ENCODE measurements around the gene ZDHHC14. TPM values are rescaled to one million over a fixed set of nuclear protein-coding genes. Genes with fewer than 3 reads are reported as not detected.

ZDHHC14 gene
- total RNA-seq, 1 experiment from 2014 or later = 4.9 TPM

DNA sequence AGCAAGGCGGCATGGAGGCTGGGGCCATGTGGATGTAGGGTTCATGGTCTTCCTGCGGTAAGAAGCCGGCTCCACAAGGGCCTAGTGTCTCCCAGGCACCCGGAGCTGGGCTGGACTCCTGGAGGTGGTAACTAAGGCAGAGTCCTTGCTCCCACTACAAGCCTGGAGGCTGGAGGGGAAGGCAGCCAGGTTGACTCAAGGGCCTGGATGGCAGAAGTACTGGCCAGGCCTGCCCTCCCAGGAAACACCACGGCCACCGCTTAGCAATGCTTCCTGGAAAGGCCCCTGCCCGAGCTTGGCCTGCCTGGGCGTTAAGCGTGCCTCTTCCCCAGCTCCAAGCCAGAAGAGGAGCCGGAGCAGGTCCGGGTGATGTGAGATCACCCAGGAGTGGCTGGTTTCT is 182.0 kb downstream of the ZDHHC14 start:
- ChIA-PET CTCF (no interaction called here), POLR2A (ENCODE audit: unreplicated experiment) (no interaction called here)
- no peak overlapping the region for H3K4me2 ChIP-seq (ENCODE audit: low read length)
- TF ChIP-seq EZH2 (IDR thresholded peaks at IDR 0.05; ENCODE audit: low read length, unreplicated experiment) = no peak
- no peak for TF ChIP-seq EZH2phosphoT487 (IDR thresholded peaks at IDR 0.05; ENCODE audit: borderline replicate concordance, low read length)
- TF ChIP-seq, protein P1, sequence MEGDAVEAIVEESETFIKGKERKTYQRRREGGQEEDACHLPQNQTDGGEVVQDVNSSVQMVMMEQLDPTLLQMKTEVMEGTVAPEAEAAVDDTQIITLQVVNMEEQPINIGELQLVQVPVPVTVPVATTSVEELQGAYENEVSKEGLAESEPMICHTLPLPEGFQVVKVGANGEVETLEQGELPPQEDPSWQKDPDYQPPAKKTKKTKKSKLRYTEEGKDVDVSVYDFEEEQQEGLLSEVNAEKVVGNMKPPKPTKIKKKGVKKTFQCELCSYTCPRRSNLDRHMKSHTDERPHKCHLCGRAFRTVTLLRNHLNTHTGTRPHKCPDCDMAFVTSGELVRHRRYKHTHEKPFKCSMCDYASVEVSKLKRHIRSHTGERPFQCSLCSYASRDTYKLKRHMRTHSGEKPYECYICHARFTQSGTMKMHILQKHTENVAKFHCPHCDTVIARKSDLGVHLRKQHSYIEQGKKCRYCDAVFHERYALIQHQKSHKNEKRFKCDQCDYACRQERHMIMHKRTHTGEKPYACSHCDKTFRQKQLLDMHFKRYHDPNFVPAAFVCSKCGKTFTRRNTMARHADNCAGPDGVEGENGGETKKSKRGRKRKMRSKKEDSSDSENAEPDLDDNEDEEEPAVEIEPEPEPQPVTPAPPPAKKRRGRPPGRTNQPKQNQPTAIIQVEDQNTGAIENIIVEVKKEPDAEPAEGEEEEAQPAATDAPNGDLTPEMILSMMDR (conservative IDR thresholded peaks at IDR 0.05; ENCODE audit: low read depth, low read length) = no peak
- no peaks in the 10 kb centered on the region for H3K27me3 ChIP-seq (ENCODE audit: low read length)
- intact Hi-C loops (cut with micrococcal nuclease) = no loop called here
- no peaks in the 10 kb centered on the region for H4K20me1 ChIP-seq (ENCODE audit: low read length)
- H3K9me3 ChIP-seq (ENCODE audit: low read length) = no peaks in the 10 kb centered on the region
- H2AFZ ChIP-seq (ENCODE audit: low read length) = no peak overlapping the region
- no peaks in the 10 kb centered on the region for H3K9me2 ChIP-seq (replicated peaks; ENCODE audit: low read length)
- BruUV-seq (replicated peaks) = no TSS peak
- H3K4me1 ChIP-seq (ENCODE audit: insufficient read depth, low read length) = no peaks in the 10 kb centered on the region
- DNase-seq = no peak
- no peaks in the 10 kb centered on the region for H3K36me3 ChIP-seq (ENCODE audit: low read depth, low read length)
- no peak for ATAC-seq
- no peak overlapping the region for H3K4me3 ChIP-seq (ENCODE audit: low read length)
- no peaks in the 10 kb centered on the region for H3K79me2 ChIP-seq (ENCODE audit: low read length)
- no peaks in the 10 kb centered on the region for H3F3A ChIP-seq (ENCODE audit: low read length, unreplicated experiment)
- H3K27ac ChIP-seq (ENCODE audit: low read length) = no peak overlapping the region
- no peak overlapping the region for H3K9ac ChIP-seq (ENCODE audit: low read length)

DNA sequence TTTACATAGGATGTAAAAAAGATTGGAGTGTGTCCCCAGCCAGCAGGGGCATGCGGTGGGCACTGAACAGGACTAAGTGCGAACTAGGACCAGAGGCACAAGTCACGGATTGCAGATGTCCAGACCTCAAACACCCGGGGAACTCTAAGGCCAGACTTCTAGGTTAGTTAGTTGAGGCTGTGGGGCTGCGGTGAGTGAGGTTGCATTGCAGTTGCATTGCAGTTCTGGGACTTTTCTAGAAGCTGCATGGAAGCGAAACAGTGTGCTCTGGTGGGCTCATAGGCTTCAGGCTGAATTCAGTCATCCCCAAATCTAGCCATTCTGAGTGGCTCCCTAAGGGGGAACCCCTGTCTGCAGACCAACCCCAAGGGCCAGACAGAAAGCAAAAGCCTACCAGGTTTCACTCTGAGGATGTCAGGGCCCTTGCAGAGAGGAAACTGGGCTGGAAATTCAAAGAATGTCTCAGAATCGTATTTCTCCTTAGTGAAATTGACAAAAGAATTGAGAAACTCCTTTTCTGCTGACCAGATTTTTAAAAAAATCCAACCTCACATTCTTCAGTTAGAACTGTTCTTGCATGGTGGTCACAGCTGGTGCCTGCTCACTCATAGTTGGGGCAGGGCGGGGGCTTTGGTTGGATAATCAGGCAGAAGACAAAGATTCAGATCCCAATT is 182.8 kb downstream of the ZDHHC14 start:
- Histone ChIP-seq H3K4me1 (ENCODE audit: insufficient read depth, low read length) (no peaks in the 10 kb centered on the region), H2AFZ (ENCODE audit: low read length) (no peak overlapping the region), H3F3A (ENCODE audit: low read length, unreplicated experiment) (no peaks in the 10 kb centered on the region), H3K27ac (ENCODE audit: low read length) (no peak overlapping the region), H3K9me3 (ENCODE audit: low read length) (no peaks in the 10 kb centered on the region), H4K20me1 (ENCODE audit: low read length) (no peaks in the 10 kb centered on the region), H3K9me2 (replicated peaks; ENCODE audit: low read length) (no peaks in the 10 kb centered on the region), H3K27me3 (ENCODE audit: low read length) (no peaks in the 10 kb centered on the region), H3K36me3 (ENCODE audit: low read depth, low read length) (no peaks in the 10 kb centered on the region), H3K4me2 (ENCODE audit: low read length) (no peak overlapping the region), H3K4me3 (ENCODE audit: low read length) (no peak overlapping the region), H3K79me2 (ENCODE audit: low read length) (no peaks in the 10 kb centered on the region), H3K9ac (ENCODE audit: low read length) (no peak overlapping the region)
- intact Hi-C loops (cut with micrococcal nuclease) = no loop called here
- ChIA-PET CTCF (no interaction called here), POLR2A (ENCODE audit: unreplicated experiment) (no interaction called here)
- DNase-seq = no peak
- no TSS peak for BruUV-seq (replicated peaks)
- no peak for TF ChIP-seq EZH2 (IDR thresholded peaks at IDR 0.05; ENCODE audit: low read length, unreplicated experiment)
- TF ChIP-seq EZH2phosphoT487 (IDR thresholded peaks at IDR 0.05; ENCODE audit: borderline replicate concordance, low read length) = no peak
- TF ChIP-seq, protein P1 (conservative IDR thresholded peaks at IDR 0.05; ENCODE audit: low read depth, low read length) = no peak
- ATAC-seq = no peak

DNA sequence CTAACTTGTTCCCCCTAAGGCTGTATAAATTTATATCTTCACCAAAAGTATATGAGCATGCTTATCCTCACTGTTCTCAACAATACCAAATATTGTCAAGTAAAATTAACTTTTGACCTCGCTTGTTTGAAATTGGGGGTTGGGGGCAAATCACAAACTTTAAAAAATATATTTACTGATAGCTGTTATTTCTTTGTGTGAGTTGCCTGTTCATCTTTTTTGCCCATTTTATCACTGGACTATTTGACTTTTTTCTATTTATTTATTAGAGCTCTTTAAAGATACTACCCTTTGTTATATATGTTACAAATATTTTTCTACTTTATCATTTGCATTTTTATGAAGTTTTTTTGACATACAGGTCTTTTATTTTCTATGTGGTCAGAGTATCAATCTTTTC is 187.7 kb downstream of the ZDHHC14 start:
- Histone ChIP-seq H2AFZ (ENCODE audit: low read length) (no peak overlapping the region), H4K20me1 (ENCODE audit: low read length) (no peaks in the 10 kb centered on the region), H3K27ac (ENCODE audit: low read length) (no peak overlapping the region), H3F3A (ENCODE audit: low read length, unreplicated experiment) (no peaks in the 10 kb centered on the region), H3K9me3 (ENCODE audit: low read length) (no peaks in the 10 kb centered on the region), H3K79me2 (ENCODE audit: low read length) (no peaks in the 10 kb centered on the region), H3K36me3 (ENCODE audit: low read depth, low read length) (no peaks in the 10 kb centered on the region), H3K27me3 (ENCODE audit: low read length) (no peaks in the 10 kb centered on the region), H3K4me2 (ENCODE audit: low read length) (no peak overlapping the region), H3K9me2 (replicated peaks; ENCODE audit: low read length) (no peaks in the 10 kb centered on the region), H3K9ac (ENCODE audit: low read length) (no peak overlapping the region), H3K4me3 (ENCODE audit: low read length) (no peak overlapping the region), H3K4me1 (ENCODE audit: insufficient read depth, low read length) (no peaks in the 10 kb centered on the region)
- DNase-seq = no peak
- no peak for ATAC-seq
- ChIA-PET CTCF (no interaction called here), POLR2A (ENCODE audit: unreplicated experiment) (no interaction called here)
- intact Hi-C loops (cut with micrococcal nuclease) = no loop called here
- no peak for TF ChIP-seq EZH2 (IDR thresholded peaks at IDR 0.05; ENCODE audit: low read length, unreplicated experiment)
- BruUV-seq (replicated peaks) = no TSS peak

Data from PC-3 (cell line).